ENCODE measurements around the gene SLFN11. TPM values are rescaled to one million over a fixed set of nuclear protein-coding genes. Genes with fewer than 3 reads are reported as not detected.
A peak's percentile ranks its signal among the peaks of the same experiment; 100 is the strongest.
"Not testable (repeated sequence)": the region's sequence is repeated elsewhere in the genome, so short reads cannot be mapped to it uniquely, and the experiment has no call there.

SLFN11 gene
- polyA plus RNA-seq, 3 donors, result 10.1 to 19.2 (median 11.8) TPM

GRCh38 chr17:35312790-35313711 lies 60.4 kb downstream of the SLFN11 start:
- DNase-seq (ENCODE audit: extremely low read depth in 1 of 11, low read depth in 9 of 11, low spot score in 4 of 11), result peak; percentile 44 to 74 (median 55)

GRCh38 chr17:35312346-35312745 lies 61.1 kb downstream of the SLFN11 start:
- no peak for DNase-seq (ENCODE audit: extremely low read depth in 1 of 11, low read depth in 9 of 11, low spot score in 4 of 11)

GRCh38 chr17:35309345-35309744 lies 64.1 kb downstream of the SLFN11 start:
- DNase-seq (ENCODE audit: extremely low read depth in 1 of 11, low read depth in 9 of 11, low spot score in 4 of 11), result not testable (repeated sequence)

Other genes starting within 250 kb of the SLFN11 start
- gene NLE1, start 231.3 kb downstream of the SLFN11 start, polyA plus RNA-seq (ENCODE audit: insufficient read length in 3 of 3), result 10 to 100 TPM; 14.0 to 18.1 (median 16.8) TPM
- gene UNC45B, start 225.8 kb downstream of the SLFN11 start, polyA plus RNA-seq (ENCODE audit: insufficient read length in 3 of 3), result under 1 TPM; 0.09 to 0.27 (median 0.20) TPM
- gene SLC35G3, start 179.2 kb downstream of the SLFN11 start, polyA plus RNA-seq (ENCODE audit: insufficient read length in 3 of 3), result not detected
- gene SLFN5, start 130.5 kb downstream of the SLFN11 start, polyA plus RNA-seq (ENCODE audit: insufficient read length in 3 of 3), result 10 to 100 TPM; 12.7 to 14.9 (median 12.9) TPM
- gene SLFN12, start 58.9 kb upstream of the SLFN11 start, polyA plus RNA-seq (ENCODE audit: insufficient read length in 3 of 3), result 10 to 100 TPM; 13.7 to 20.2 (median 15.7) TPM
- gene SLFN13, start 75.1 kb upstream of the SLFN11 start, polyA plus RNA-seq (ENCODE audit: insufficient read length in 3 of 3), result 10 to 100 TPM; 18.1 to 44.0 (median 24.4) TPM
- under 1 TPM; 0.13 to 0.33 (median 0.16) TPM for gene SLFN12L, start 164.1 kb upstream of the SLFN11 start, polyA plus RNA-seq (ENCODE audit: insufficient read length in 3 of 3)
- gene SLFN14, start 187.2 kb upstream of the SLFN11 start, polyA plus RNA-seq (ENCODE audit: insufficient read length in 3 of 3), result under 1 TPM; 0.18 to 0.23 (median 0.19) TPM
- 10 to 100 TPM; 10.1 to 11.4 (median 10.6) TPM for gene PEX12, start 204.9 kb upstream of the SLFN11 start, polyA plus RNA-seq (ENCODE audit: insufficient read length in 3 of 3)
- 100 to 1,000 TPM; 124 to 141 (median 126) TPM for gene AP2B1, start 213.7 kb upstream of the SLFN11 start, polyA plus RNA-seq (ENCODE audit: insufficient read length in 3 of 3)